ENCODE measurements around the gene ZNF846. TPM values are rescaled to one million over a fixed set of nuclear protein-coding genes. Genes with fewer than 3 reads are reported as not detected.

The ZNF846 gene
- total RNA-seq, result 14.4 and 23.6 TPM in 2 replicates

DNA sequence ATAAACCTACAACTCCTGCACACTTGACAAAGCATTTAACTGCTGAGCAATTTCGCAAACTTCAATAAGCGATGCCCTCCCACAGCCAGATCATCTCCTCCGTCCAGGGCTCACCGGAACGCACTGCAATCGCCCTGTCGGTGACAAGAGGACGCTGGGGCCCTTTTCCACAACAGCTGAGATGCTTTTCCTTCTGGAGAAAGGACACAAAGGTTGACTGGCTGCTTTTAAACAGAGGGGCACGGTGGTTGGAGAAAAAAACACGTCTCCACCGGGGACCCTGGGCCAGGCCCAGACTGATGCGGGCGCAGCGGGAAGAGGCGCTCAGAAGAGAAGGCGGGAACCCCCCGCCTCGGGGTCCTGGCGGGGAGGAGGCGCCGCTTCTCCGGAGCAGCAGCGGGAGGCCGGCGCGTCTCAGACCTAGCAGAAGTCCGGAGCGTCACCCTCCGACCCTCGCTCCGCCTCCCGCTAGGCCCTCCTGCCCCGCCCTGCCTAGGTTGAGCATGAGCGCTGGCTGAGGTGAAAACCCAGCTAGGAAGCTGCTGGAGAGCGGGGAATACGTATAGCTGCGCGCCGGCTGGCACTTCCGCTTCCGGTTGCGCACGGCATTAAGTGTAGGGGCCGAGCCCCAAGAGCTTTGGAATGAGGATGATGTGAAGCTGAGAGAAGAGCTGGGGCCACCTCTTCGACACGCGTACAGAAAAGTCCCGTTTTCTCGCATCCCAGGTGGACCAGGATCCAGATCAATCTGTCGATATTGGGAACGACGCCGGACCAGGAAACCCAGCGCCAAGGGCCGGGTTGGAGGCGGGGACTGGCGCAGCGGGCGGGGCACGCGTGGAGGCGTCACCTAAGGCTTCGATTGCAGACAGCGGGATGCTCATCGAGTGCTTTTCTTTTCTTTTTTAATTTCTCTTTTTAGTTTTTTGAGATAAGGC lies at the start of gene ZNF846:
Gene ZNF846 (minus strand): TSS at position 564 of the 938 bp plus-strand sequence. CDS start 3,788 bp downstream, outside the sequence.

Other genes starting within 250 kb of the ZNF846 start
- 27.0 and 41.4 TPM in 2 replicates for gene ZNF426, start 230.1 kb downstream of the ZNF846 start, total RNA-seq
- 42.5 and 46.3 TPM in 2 replicates for gene ZNF121, start 184.2 kb downstream of the ZNF846 start, total RNA-seq
- 34.1 and 47.7 TPM in 2 replicates for gene ZNF561, start 147.5 kb downstream of the ZNF846 start, total RNA-seq
- 32.8 and 40.2 TPM in 2 replicates for gene ZNF562, start 93.6 kb downstream of the ZNF846 start, total RNA-seq
- 16.6 and 17.6 TPM in 2 replicates for gene FBXL12, start 50.3 kb upstream of the ZNF846 start, total RNA-seq
- 143 and 239 TPM in 2 replicates for gene UBL5, start 59.2 kb upstream of the ZNF846 start, total RNA-seq
- 40.4 and 46.2 TPM in 2 replicates for gene PIN1, start 66.6 kb upstream of the ZNF846 start, total RNA-seq
- 2.5 and 4.0 TPM in 2 replicates for gene OLFM2, start 167.8 kb upstream of the ZNF846 start, total RNA-seq
- gene COL5A3, start 241.8 kb upstream of the ZNF846 start, total RNA-seq, result 17.2 and 21.8 TPM in 2 replicates
- not detected in 2 replicates for gene RDH8, start 244.7 kb upstream of the ZNF846 start, total RNA-seq

Measured in articular chondrocyte of knee joint (primary cell).